ENCODE measurements around the gene ALKAL2.

The ALKAL2 gene

DNA sequence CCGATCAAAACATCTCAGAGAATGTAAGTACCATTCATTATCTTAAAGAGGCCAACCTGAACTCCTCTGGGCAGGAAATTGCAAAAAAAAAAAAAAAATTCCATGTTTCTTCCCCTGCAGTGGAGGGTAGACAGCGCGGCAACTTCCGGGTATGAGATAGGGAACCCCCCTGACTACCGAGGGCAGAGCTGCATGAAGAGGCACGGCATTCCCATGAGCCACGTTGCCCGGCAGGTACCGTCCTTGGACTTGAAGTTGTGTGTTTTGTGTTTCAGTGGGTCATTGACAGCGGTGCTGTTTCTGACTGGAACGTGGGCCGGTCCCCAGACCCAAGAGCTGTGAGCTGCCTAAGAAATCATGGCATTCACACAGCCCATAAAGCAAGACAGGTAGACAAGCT lies 16.0 kb downstream of the ALKAL2 start:
- WGBS (ENCODE audit: insufficient coverage, insufficient read length): no CpG with 5 or more reads among the region's 12 CpGs
- peaks cover 3% of the 10 kb centered on the region; the same call in 1 of the 2 replicates for H3K36me3 ChIP-seq (ENCODE audit: control insufficient read depth, insufficient read depth, low read length)
- no peaks in the 10 kb centered on the region for H3K4me1 ChIP-seq (ENCODE audit: control insufficient read depth, insufficient read depth, low read length)

GRCh38 chr2:270861-271260 lies 17.0 kb downstream of the ALKAL2 start:
- no CpG with 5 or more reads among the region's 4 CpGs for WGBS (ENCODE audit: insufficient coverage, insufficient read length)
- Histone ChIP-seq H3K27ac (ENCODE audit: low read length) (no peak overlapping the region), H3K9me3 (ENCODE audit: control insufficient read depth, insufficient read depth, low read length) (no peaks in the 10 kb centered on the region), H3K4me1 (ENCODE audit: control insufficient read depth, insufficient read depth, low read length) (0 out of 2 replicates have a peak, but pooled peaks cover 2% of the 10 kb centered on the region), H3K4me3 (ENCODE audit: low read length) (no peak overlapping the region), H3K36me3 (ENCODE audit: control insufficient read depth, insufficient read depth, low read length) (peaks cover 3% of the 10 kb centered on the region; the same call in 1 of the 2 replicates), H3K27me3 (ENCODE audit: control insufficient read depth, insufficient read depth, low read length) (no peaks in the 10 kb centered on the region)
- DNase-seq (ENCODE audit: low read depth, low spot score): no peak

More for the DNA sequence above, 16.0 kb downstream of the ALKAL2 start:
- no peaks in the 10 kb centered on the region for H3K27me3 ChIP-seq (ENCODE audit: control insufficient read depth, insufficient read depth, low read length)
- H3K27ac ChIP-seq (ENCODE audit: low read length): no peak overlapping the region
- no peak for DNase-seq (ENCODE audit: low read depth, low spot score)
- no peaks in the 10 kb centered on the region for H3K9me3 ChIP-seq (ENCODE audit: control insufficient read depth, insufficient read depth, low read length)
- H3K4me3 ChIP-seq (ENCODE audit: low read length): no peak overlapping the region

DNA sequence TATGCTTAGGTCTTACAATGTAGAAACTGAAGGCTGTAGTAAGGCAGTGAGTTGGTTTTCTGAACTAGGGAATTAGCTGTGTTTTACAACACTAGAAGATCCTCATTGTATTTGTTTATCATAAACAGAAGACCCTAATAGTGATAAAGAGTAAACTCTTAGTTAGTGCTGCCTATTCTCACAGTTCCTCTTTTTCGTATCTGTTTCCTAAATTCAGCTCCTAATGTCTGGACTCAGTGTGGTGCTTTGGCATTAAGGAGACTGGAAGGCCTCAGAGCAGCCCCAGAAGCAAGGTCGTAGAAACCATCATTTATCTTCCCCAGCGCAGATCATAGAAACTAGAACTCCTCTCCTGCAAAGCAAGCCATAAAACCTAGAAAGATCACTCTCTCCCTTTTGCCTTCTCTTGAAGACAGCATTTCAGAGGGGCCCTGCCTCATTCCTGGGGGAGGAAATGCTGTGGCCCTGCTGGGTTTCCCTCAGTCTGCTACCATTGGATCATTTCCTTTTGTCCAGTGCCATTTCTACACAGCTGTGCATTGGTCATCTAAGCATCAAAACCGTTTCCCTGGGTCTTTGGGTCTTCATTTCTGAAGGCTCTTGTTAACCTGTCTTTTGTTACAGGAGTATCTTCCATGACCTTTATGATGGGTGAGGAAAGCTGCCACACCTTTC lies 18.4 kb downstream of the ALKAL2 start:
- WGBS (ENCODE audit: insufficient coverage, insufficient read length): no CpG with 5 or more reads among the region's 4 CpGs
- no peak overlapping the region for H3K4me3 ChIP-seq (ENCODE audit: low read length)
- H3K27me3 ChIP-seq (ENCODE audit: control insufficient read depth, insufficient read depth, low read length): no peaks in the 10 kb centered on the region
- H3K36me3 ChIP-seq (ENCODE audit: control insufficient read depth, insufficient read depth, low read length): 0 out of 2 replicates have a peak, but pooled peaks cover 3% of the 10 kb centered on the region
- no peak for DNase-seq (ENCODE audit: low read depth, low spot score)
- 0 out of 2 replicates have a peak, but pooled peaks cover 2% of the 10 kb centered on the region for H3K4me1 ChIP-seq (ENCODE audit: control insufficient read depth, insufficient read depth, low read length)
- no peaks in the 10 kb centered on the region for H3K9me3 ChIP-seq (ENCODE audit: control insufficient read depth, insufficient read depth, low read length)
- no peak overlapping the region for H3K27ac ChIP-seq (ENCODE audit: low read length)

DNA sequence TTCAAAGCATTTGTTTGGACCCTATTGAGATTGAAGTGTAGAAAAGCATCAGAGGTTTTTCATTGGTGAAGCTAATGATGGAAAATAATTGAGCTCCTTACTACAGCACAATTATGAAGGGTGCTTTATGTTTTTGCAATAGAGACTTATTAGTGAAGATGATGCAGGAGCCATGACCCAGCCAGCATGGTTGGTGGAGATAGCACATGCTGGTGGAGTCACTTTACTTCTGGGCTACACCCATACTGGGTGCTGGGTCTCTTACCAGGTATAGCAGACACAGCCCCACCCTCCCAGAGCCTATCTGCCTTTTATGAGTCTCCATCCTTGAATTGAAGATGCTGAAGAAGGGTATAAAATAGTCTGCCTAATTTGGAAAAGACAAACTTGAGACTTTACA lies 19.6 kb downstream of the ALKAL2 start:
- no peak overlapping the region for H3K27ac ChIP-seq (ENCODE audit: low read length)
- DNase-seq (ENCODE audit: low read depth, low spot score): no peak
- no peaks in the 10 kb centered on the region for H3K9me3 ChIP-seq (ENCODE audit: control insufficient read depth, insufficient read depth, low read length)
- H3K36me3 ChIP-seq (ENCODE audit: control insufficient read depth, insufficient read depth, low read length): 0 out of 2 replicates have a peak, but pooled peaks cover 3% of the 10 kb centered on the region
- no peak overlapping the region for H3K4me3 ChIP-seq (ENCODE audit: low read length)
- 0 out of 2 replicates have a peak, but pooled peaks cover 2% of the 10 kb centered on the region for H3K4me1 ChIP-seq (ENCODE audit: control insufficient read depth, insufficient read depth, low read length)
- H3K27me3 ChIP-seq (ENCODE audit: control insufficient read depth, insufficient read depth, low read length): no peaks in the 10 kb centered on the region

DNA sequence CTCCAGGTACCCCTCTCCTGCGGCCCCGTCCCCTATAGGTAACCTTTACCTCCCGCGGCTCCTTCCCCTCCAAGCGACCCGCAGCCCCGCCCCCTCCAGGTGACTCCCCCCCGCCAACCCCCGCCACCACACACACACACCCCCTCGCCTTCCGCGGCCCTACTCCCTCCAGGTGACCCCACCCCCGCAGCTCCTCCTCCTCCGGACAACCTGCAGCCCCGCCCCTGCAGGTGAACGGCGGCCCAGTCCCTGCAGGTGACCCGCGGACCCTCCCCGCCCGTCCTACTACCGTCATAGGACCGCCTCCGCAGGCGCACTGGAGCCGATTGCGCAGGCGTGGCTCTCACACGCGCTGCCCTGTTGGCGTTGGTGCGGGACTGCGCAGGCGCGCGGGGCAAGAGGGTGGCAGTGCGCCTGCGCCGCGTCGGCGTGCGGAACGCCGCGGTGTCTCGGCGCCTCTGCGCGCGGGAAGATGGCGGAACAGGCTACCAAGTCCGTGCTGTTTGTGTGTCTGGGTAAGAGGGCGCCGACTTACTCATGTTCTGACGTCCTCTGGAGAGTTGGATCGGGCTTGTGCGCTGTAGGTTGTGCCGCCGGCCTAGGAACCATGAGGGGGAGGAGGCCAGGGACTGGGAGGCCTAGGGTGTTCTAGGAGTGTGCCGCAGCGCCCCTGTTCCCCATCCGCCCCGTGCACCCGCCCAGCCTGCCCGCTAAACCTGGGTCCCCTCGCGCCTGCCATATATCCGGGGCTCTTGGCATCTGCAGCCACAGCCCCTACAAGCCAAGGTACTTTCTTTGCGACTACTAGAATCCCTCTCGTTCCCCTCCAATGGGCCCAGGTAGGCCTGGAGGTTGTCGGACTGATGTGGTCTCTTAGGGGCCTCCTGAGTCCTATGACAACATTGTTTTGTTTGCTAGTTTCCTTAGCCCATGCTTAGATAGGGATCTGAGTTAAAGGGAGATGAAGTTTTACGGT lies 23.1 kb downstream of the ALKAL2 start, which contains the start of gene ACP1:
Gene ACP1 (plus strand): TSS at position 455 of the 976 bp plus-strand sequence. CDS start 18 bp downstream, at position 473.
- Histone ChIP-seq H3K27me3 (ENCODE audit: control insufficient read depth, insufficient read depth, low read length) (no peaks in the 10 kb centered on the region), H3K36me3 (ENCODE audit: control insufficient read depth, insufficient read depth, low read length) (no peaks in the 10 kb centered on the region), H3K4me3 (ENCODE audit: low read length) (peak within 1 kb of the TSS; percentile 94), H3K4me1 (ENCODE audit: control insufficient read depth, insufficient read depth, low read length) (0 out of 2 replicates have a peak, but pooled peaks cover 2% of the 10 kb centered on the region), H3K9me3 (ENCODE audit: control insufficient read depth, insufficient read depth, low read length) (no peaks in the 10 kb centered on the region), H3K27ac (ENCODE audit: low read length) (no peak within 1 kb of the TSS)
- WGBS (ENCODE audit: insufficient coverage, insufficient read length): no CpG with 5 or more reads among the region's 73 CpGs
- peak; percentile 94 for DNase-seq (ENCODE audit: low read depth, low spot score)

DNA sequence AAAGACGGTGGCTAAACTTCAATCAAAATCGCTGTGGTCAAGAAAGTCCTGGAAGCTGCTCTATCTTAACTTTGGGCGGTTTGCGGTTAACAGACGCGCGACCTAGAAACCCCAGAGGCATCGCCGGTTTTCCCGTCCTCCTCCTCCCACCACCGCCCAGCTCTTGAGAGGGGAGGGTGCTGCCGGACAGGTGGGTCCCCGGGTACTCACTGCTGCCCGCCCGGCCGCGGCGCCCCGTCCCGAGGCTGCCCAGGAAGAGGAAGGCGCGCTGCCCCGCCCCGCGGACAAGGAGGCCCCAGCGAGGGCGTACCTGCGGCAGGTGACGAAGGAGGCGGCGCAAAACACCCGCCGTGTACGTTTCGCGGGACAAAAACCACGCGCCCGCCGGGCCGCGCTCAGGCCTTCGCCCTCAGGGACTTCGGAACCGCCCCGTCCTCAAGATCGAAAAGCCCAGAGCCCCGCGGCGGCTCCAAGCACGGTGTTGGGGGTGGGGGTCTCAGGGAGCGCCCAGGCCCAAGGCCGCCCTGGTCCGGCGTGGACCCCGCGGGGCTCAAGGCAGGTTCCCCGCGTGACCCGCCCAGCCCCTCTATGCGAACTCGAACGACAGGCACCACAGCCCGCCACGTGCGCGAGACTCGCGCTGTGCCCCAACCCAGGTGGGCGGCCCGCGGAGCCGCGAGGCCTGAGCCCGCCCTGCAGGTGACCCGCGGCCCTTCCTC lies 24.0 kb downstream of the ALKAL2 start, which contains the start of gene SH3YL1:
Gene SH3YL1 (minus strand): TSS at position 259 of the 719 bp plus-strand sequence. CDS start 48 bp downstream, at position 211.
- no CpG with 5 or more reads among the region's 77 CpGs for WGBS (ENCODE audit: insufficient coverage, insufficient read length)
- Histone ChIP-seq H3K27me3 (ENCODE audit: control insufficient read depth, insufficient read depth, low read length) (no peaks in the 10 kb centered on the region), H3K4me3 (ENCODE audit: low read length) (peak within 1 kb of the TSS; percentile 94), H3K36me3 (ENCODE audit: control insufficient read depth, insufficient read depth, low read length) (0 out of 2 replicates have a peak, but pooled peaks cover 2% of the 10 kb centered on the region), H3K4me1 (ENCODE audit: control insufficient read depth, insufficient read depth, low read length) (0 out of 2 replicates have a peak, but pooled peaks cover 2% of the 10 kb centered on the region), H3K27ac (ENCODE audit: low read length) (no peak within 1 kb of the TSS), H3K9me3 (ENCODE audit: control insufficient read depth, insufficient read depth, low read length) (no peaks in the 10 kb centered on the region)
- no peak for DNase-seq (ENCODE audit: low read depth, low spot score)

GRCh38 chr2:263022-263738 lies 24.7 kb downstream of the ALKAL2 start:
- WGBS (ENCODE audit: insufficient coverage, insufficient read length): no CpG with 5 or more reads among the region's 42 CpGs
- no peak for DNase-seq (ENCODE audit: low read depth, low spot score)
- H3K4me3 ChIP-seq (ENCODE audit: low read length): peak overlapping the region; percentile 49; the same call in 1 of the 2 replicates
- no peaks in the 10 kb centered on the region; the same call in 1 of the 2 replicates for H3K9me3 ChIP-seq (ENCODE audit: control insufficient read depth, insufficient read depth, low read length)
- H3K36me3 ChIP-seq (ENCODE audit: control insufficient read depth, insufficient read depth, low read length): 0 out of 2 replicates have a peak, but pooled peaks cover 3% of the 10 kb centered on the region
- H3K27ac ChIP-seq (ENCODE audit: low read length): no peak overlapping the region
- no peaks in the 10 kb centered on the region for H3K27me3 ChIP-seq (ENCODE audit: control insufficient read depth, insufficient read depth, low read length)
- 0 out of 2 replicates have a peak, but pooled peaks cover 2% of the 10 kb centered on the region for H3K4me1 ChIP-seq (ENCODE audit: control insufficient read depth, insufficient read depth, low read length)

DNA sequence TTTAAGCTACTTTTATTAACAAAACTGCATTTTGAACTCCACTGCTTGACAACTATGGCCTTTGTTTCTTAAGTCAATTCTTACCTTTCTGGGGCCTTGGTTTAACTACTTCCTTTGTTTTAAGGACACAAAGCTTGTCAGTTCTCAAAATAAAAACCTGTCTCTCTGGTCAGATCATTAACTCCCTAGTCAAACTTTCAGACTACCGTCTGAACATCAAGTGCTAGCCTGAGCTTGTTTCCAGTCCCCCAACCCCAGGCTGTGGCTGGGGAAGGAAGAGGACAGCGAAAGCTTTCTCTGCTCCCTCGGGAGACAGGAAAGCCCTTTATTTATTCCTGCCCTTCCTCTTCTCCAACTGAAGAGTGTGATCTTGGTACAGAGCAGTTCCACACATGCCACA lies 25.8 kb downstream of the ALKAL2 start:
- Histone ChIP-seq H3K9me3 (ENCODE audit: control insufficient read depth, insufficient read depth, low read length) (no peaks in the 10 kb centered on the region; the same call in 1 of the 2 replicates), H3K4me3 (ENCODE audit: low read length) (no peak overlapping the region), H3K27ac (ENCODE audit: low read length) (no peak overlapping the region), H3K27me3 (ENCODE audit: control insufficient read depth, insufficient read depth, low read length) (no peaks in the 10 kb centered on the region), H3K4me1 (ENCODE audit: control insufficient read depth, insufficient read depth, low read length) (0 out of 2 replicates have a peak, but pooled peaks cover 2% of the 10 kb centered on the region), H3K36me3 (ENCODE audit: control insufficient read depth, insufficient read depth, low read length) (0 out of 2 replicates have a peak, but pooled peaks cover 3% of the 10 kb centered on the region)
- no CpG with 5 or more reads among the region's 3 CpGs for WGBS (ENCODE audit: insufficient coverage, insufficient read length)
- DNase-seq (ENCODE audit: low read depth, low spot score): no peak

- DNase-seq (ENCODE audit: low read depth, low spot score): no peak
Measured at GRCh38 chr2:260507-261161, 27.3 kb downstream of the ALKAL2 start.

More at GRCh38 chr2:260507-261161, 27.3 kb downstream of the ALKAL2 start:
- no peak overlapping the region for H3K4me3 ChIP-seq (ENCODE audit: low read length)
- H3K9me3 ChIP-seq (ENCODE audit: control insufficient read depth, insufficient read depth, low read length): no peaks in the 10 kb centered on the region; the same call in 1 of the 2 replicates
- H3K27ac ChIP-seq (ENCODE audit: low read length): no peak overlapping the region
- no peaks in the 10 kb centered on the region for H3K4me1 ChIP-seq (ENCODE audit: control insufficient read depth, insufficient read depth, low read length)
- H3K36me3 ChIP-seq (ENCODE audit: control insufficient read depth, insufficient read depth, low read length): 0 out of 2 replicates have a peak, but pooled peaks cover 3% of the 10 kb centered on the region
- no CpG with 5 or more reads among the region's 6 CpGs for WGBS (ENCODE audit: insufficient coverage, insufficient read length)
- no peaks in the 10 kb centered on the region for H3K27me3 ChIP-seq (ENCODE audit: control insufficient read depth, insufficient read depth, low read length)
